AG09309 (cell line): ENCODE measurements around the gene OCA2.
"Not testable (repeated sequence)": the region's sequence is repeated elsewhere in the genome, so short reads cannot be mapped to it uniquely, and the experiment has no call there.

ENCODE experiments used
- DNase-seq: peaks from one replicate; pipeline ENCODE4 v3.0.0-alpha.2; 2010; ENCODE audit warnings: low read depth
- H3K4me3 ChIP-seq: 2 replicates; pipeline ENCODE4 v1.5.1; 2011; ENCODE audit warnings: mild to moderate bottlenecking, low read depth, low read length, moderate library complexity; ENCODE audit not compliant: control insufficient read depth
- CTCF ChIP-seq: IDR thresholded peaks from 2 replicates; pipeline ENCODE4 v1.5.1; 2011; ENCODE audit warnings: mild to moderate bottlenecking, low read depth, low read length, inconsistent platforms; ENCODE audit not compliant: insufficient read depth, control insufficient read depth; ENCODE audit errors: missing control alignments

Gene OCA2

GRCh38 chr15:28015855-28016254 is 83.3 kb downstream of the OCA2 start:
- no peak overlapping the region for H3K4me3 ChIP-seq
- TF ChIP-seq CTCF = no peak
- DNase-seq = no peak

DNA sequence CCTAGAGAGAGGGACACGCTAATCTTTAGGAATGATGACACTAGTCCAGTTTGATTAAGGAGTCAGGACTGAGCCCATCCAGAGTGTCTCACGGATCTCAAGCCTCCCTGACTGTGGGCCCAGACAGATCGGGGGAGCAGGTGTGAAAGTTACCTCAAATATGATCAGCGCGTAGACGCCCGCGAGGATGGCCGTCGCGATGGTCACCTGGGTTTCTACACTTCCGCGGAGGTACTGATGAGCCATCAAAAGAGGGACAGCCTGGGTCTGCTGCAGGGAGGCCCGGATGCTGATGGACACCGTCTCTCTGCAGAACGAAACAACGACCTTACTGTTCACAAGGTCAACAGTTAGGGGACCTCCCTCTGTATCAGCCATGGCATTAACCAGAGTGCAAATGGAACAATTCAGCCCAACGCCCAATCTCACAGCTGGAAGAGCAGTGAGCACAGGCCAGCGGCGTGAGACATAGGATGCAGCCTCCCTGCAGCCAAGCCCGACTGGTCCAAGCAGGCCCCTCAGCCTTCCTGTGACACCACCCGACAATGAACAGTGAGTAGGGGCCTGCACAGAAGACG is 84.4 kb downstream of the OCA2 start:
- TF ChIP-seq CTCF = no peak
- DNase-seq = no peak
- no peak overlapping the region for H3K4me3 ChIP-seq

DNA sequence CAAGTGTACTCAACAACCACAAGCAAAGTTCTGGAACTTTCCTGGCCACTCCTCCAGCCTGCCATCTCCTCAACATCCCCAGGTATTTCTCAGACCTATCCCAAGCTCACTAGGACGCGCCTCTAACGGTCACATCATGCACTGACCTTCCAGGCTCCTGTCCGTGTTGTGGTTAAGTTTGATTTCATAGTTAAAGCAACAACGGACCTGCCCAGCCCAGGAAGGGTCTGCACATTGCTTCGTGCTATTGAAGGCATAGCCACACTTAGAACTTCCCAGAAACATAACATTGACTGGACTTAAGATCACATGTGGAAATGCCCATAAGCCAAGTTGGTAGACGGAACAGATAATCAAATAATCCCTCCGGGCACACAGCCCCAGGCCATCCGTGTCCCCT is 85.1 kb downstream of the OCA2 start:
- TF ChIP-seq CTCF = no peak
- H3K4me3 ChIP-seq = no peak overlapping the region
- no peak for DNase-seq

- DNase-seq = no peak
- no peak for TF ChIP-seq CTCF
- H3K4me3 ChIP-seq = no peak overlapping the region
These were observed 85.6 kb downstream of the OCA2 start for GRCh38 chr15:28013480-28013879.

DNA sequence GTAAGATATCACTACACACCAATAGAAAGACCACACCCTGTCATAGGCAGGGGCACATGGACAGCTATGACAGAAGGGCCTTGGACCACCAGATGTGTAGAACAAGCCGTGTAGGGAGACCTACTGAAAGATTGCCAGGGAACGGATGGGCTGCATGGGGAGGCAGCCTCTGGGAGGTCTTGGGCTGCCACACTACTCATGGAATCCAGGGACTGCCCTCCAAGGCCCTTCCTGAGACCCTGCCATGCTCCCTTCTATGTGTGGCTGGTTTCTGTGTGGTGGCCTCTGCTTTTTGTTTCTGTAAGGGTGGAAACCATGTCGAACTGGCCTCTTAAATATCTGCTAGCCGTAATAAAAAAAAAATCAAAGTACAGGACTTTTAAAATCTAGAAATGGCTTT is 86.9 kb downstream of the OCA2 start:
- TF ChIP-seq CTCF = no peak
- H3K4me3 ChIP-seq = no peak overlapping the region
- DNase-seq = no peak

DNA sequence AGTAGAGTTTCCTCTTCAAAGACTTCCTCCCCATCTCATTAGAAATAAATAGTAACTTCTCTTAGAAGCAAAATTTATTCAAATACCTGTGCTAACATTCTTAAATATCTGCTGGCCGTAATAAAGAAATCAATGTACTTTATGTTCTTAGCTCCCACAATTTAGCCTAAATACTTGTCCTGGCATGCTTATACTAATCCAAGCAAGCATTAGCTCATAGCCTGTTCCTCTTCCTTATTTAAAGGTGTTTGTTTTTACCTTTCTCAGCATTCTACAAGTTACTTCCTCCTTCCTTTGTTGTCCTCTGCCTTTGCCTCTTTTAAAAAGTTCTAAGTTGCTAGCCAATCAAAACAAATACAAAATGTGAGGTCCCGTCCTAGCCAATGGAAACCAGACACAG is 90.9 kb downstream of the OCA2 start:
- not testable (repeated sequence) for H3K4me3 ChIP-seq, DNase-seq

DNA sequence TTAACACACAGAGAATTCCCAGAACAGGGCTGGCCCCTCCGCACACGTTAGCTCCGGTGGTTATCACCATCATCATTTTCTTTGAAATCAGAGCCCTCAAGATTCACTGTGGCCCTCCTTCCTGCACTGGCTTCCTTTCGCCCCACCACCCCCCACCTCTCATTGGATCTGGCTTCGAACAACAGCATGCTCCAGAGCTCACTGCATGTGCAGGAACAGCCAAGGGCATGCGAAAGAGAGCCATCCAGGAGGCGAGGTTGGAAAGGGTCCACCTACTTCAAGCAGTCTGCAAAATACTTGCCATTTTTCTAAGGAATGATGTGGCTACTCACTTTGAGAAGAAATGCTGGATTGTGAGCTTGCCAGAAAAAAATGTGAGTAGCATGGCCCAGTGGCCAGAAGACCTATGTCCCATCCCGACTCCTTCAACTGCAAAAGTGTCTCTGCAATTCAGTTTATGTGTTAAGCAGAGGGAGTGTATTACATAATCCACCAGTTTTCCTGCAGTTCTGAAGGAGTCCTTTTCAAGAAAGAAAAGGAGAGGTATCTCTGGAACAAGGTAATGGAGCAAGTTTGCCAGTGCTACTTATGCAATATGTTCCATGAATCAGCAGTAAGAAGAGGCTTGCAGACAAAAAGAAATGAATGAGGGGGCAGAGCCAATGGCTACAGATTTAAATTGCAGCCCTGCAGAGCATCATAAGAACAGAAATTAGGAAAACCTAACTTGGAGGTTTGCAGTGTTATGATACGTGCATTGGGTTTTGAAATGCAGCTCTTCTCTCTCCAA is 92.8 kb downstream of the OCA2 start:
- no peak for DNase-seq
- TF ChIP-seq CTCF = no peak
- H3K4me3 ChIP-seq = no peak overlapping the region
